Measurements from ENCODE around the gene MDK.
"Not testable (repeated sequence)": the region's sequence is repeated elsewhere in the genome, so short reads cannot be mapped to it uniquely, and the experiment has no call there.

The MDK gene

GRCh38 chr11:46367244-46367915 lies 14.1 kb upstream of the MDK start:
- DNase-seq (ENCODE audit: low spot score): peak; percentile 84

- DNase-seq (ENCODE audit: low spot score): no peak
These were observed 13.6 kb upstream of the MDK start for GRCh38 chr11:46367916-46368267.

- DNase-seq (ENCODE audit: low spot score): peak; percentile 86
These were observed 11.9 kb upstream of the MDK start for GRCh38 chr11:46369458-46370152.

GRCh38 chr11:46370253-46370652 lies 11.2 kb upstream of the MDK start:
- DNase-seq (ENCODE audit: low spot score): no peak

- not testable (repeated sequence) for DNase-seq (ENCODE audit: low spot score)
These were observed 10.2 kb upstream of the MDK start for GRCh38 chr11:46371262-46371661.

DNA sequence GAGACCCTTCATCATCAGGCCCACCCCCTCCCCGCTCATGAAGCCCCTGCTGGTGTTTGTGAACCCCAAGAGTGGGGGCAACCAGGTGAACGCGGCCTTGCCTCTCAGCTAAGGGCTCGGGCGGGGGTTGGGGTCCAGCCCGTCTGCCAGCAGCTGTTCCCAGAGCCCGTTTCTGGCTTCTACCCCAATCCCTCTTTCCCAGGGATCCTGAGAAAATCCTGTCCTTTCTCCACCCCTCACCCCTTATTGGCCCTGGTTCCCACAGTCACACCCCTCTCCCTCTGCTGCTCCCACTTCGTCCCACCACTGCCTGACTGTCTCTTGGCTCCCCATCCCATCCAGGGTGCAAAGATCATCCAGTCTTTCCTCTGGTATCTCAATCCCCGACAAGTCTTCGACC lies 9.4 kb upstream of the MDK start:
- DNase-seq (ENCODE audit: low spot score): no peak

DNA sequence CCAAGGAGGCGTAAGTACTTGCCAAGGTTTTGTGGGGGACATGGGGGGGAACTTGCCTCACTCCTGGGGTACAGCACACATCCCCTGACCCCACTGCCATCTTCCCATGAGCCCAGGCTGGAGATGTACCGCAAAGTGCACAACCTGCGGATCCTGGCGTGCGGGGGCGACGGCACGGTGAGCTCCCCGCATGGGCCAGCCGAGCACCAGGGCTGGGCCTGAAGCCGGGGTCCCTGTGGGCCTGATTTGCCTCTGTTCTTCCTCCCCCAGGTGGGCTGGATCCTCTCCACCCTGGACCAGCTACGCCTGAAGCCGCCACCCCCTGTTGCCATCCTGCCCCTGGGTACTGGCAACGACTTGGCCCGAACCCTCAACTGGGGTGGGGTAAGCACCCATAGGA lies 9.0 kb upstream of the MDK start:
- not testable (repeated sequence) for DNase-seq (ENCODE audit: low spot score)

DNA sequence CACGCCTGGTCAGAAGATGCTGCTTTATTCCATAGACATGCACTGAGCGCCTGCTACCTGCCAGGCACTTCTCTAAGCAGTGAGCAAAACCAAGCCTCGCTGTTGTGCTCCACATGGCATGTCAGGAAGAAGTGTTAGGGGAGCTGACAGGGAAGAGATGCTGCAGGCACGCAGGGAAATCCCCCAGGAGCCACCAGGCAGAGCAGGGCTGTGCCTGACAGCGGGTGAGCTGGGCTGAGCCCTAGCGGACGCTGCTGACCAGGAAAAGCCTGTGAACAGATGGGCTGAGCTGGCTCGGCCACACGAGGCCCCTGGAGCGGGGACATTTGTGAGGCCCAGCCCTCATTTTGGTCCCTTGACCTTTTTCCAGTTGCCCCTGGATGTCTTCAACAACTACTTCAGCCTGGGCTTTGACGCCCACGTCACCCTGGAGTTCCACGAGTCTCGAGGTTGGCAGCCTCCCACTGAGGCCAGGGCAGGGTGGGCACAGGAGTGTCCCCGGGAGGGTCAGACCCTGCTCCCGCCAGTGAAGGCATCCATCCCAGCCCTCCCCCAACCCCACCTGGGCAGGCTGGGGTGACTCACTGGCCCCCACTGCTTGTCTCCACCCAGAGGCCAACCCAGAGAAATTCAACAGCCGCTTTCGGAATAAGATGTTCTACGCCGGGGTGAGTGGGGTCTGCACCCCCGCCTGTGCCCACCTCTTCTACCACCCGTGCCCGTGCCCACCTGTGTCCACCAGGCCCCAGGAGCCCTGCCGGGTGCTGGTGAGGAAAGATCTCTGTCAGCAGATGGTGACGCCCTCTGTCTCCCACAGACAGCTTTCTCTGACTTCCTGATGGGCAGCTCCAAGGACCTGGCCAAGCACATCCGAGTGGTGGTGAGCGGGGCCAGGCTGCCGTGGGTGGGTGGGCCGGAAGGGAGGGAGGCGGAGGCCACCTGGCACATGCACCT lies 7.4 kb upstream of the MDK start:
- no peak for DNase-seq (ENCODE audit: low spot score)

DNA sequence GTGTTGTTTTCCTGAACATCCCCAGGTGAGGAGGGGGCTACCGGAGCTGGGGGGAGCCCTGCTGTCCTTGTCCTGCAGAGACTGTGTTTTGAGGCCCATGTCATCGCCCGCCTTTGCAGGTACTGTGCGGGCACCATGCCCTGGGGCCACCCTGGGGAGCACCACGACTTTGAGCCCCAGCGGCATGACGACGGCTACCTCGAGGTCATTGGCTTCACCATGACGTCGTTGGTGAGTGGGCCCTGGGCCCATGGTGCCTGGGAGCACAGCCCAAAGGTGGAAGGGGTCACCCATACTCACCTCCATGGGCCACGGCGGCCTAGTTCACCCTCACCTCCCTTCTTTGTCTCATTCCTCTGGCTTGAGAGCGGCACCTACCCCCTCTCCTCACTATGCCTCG lies 6.7 kb upstream of the MDK start:
- DNase-seq (ENCODE audit: low spot score): no peak

GRCh38 chr11:46375392-46376101 lies 5.9 kb upstream of the MDK start:
- DNase-seq (ENCODE audit: low spot score): no peak

GRCh38 chr11:46376258-46377050 lies 5.0 kb upstream of the MDK start:
- no peak for DNase-seq (ENCODE audit: low spot score)

DNA sequence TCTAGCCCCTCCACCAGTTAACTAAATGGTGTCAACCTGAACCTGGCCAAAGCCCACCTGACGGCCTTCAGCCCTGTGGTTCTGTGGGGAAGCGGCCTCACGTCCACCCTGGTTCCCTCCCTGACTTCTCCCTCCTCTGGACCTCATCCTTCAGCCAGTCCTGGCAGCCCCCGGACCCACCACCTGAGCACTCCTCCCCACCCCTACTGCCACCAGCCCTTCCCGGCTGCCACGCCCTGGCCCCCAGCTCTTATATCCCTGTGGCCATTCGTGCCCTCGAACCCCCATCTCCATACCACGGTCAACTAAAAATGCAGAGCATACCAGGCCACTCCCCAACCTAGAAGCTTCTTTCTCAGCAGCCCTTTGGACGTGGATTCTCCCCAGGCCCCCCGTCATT lies 4.2 kb upstream of the MDK start:
- DNase-seq (ENCODE audit: low spot score): no peak

DNA sequence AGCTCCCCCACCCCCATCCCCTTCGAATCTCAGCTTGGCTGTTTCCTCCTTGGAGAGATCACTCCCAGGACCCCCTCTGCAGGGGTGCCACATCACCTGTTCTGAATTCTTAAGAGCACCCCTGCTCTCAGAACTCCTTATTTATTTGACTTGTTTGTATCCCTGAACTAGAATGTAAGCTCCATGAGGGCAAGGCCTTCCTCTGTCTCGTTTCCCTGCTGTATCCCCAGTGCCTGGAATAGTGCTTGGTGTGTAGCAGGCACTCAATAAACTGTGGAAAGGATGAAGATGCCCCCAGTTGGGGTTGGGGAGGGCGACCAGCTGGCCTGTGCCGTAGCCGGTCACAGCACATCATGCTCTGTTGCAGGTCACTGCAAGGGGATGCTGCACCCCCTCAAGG lies 3.6 kb upstream of the MDK start:
- DNase-seq (ENCODE audit: low spot score): no peak

GRCh38 chr11:46378296-46378695 lies 3.2 kb upstream of the MDK start:
- DNase-seq (ENCODE audit: low spot score): no peak

- DNase-seq (ENCODE audit: low spot score): no peak
These were observed 2.5 kb upstream of the MDK start for GRCh38 chr11:46378811-46379481.

- DNase-seq (ENCODE audit: low spot score): peak; percentile 88
These were observed 1.8 kb upstream of the MDK start for GRCh38 chr11:46379482-46380293.

DNA sequence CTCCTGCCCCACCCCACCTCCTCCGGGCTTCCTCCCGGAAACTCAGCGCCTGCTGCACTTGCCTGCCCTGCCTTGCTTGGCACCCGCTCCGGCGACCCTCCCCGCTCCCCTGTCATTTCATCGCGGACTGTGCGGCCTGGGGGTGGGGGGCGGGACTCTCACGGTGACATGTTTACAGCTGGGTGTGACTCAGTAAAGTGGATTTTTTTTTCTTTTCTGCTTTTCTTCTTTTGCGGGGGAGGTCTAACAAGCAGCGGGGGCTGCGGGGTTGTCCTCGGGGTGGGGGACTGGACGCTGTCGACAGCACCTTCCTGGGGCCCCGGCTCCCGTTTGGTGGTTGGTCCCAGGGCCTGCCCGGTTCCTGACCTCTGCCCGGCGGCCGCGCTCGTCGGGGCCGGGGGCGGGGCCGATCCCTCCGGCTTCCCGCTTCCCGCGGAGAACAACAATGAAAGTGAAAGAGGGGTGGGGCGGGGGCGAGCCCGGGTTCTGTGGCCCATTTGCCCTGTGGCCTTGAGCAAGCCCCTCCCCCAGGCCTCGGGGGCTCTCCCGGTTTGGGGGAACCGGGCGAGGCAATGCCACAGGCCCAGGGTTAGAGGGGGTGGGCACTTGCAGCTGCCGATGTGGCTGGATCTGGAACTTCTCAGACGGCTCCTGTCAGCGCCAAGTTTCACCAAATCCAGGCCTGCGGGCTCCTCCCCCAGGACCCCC lies 975 bp upstream of the MDK start:
- DNase-seq (ENCODE audit: low spot score): peak; percentile 93

DNA sequence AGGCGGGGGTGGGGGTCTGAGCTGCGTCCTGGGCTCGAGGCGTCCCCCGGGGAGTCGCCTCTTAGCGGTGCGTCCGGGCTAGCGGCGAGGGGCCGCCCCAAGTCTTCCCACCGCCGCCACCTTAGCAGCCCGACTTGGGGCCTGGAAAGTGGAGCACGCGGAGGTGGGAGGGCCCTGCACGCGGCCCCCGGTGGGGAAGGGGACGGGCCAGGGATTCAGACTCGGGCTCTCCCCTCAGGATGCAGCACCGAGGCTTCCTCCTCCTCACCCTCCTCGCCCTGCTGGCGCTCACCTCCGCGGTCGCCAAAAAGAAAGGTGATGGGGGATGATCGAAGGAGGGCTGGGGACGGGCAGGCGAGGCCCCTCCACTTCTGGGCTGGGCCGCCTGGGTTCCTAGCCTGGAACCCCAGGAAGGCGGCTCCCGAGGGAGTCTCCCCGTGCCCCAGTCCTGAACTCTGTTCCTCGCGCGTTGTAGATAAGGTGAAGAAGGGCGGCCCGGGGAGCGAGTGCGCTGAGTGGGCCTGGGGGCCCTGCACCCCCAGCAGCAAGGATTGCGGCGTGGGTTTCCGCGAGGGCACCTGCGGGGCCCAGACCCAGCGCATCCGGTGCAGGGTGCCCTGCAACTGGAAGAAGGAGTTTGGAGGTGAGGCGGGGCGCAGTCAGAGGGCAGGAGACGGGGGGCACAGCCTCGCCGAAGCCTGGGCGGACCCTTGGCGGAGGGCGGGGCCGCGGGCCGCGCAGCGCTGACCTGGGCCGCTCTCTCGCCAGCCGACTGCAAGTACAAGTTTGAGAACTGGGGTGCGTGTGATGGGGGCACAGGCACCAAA lies 563 bp downstream of the MDK start:
- DNase-seq (ENCODE audit: low spot score): peak; percentile 69
